ENCODE measurements around the gene CUX1.

GRCh38 chr7:101906291-101907240 lies 89.1 kb downstream of the CUX1 start:
- no peak for TF ChIP-seq POLR2AphosphoS5 (IDR thresholded peaks at IDR 0.05)
- no peak for TF ChIP-seq CTCF (IDR thresholded peaks at IDR 0.05)

Data from suprapubic skin (tissue), 3 donors.